HEK293 (cell line): ENCODE data around the gene RING1.

Experiments used
- CTCF ChIA-PET: fragments of 350-600 bp; formaldehyde crosslinking; extraction: SDS; loops from one replicate; lab custom pipeline; 2021; ENCODE audit warnings: antibody characterized with exemption; lab: Yijun Ruan, JAX
- POLR2A ChIA-PET: fragments of 300-600 bp; formaldehyde crosslinking; extraction: SDS; loops from one replicate; lab custom pipeline; 2020; ENCODE audit warnings: antibody characterized with exemption, inconsistent platforms; lab: Yijun Ruan, JAX
- H3K27ac ChIP-seq: fragments of 200-500 bp; sonication (Bioruptor generic); 2 replicates; pipeline ENCODE4 v1.5.1; 2014; ENCODE audit warnings: low read depth, low read length, control low read depth, inconsistent platforms; ENCODE audit errors: extremely low read depth
- H3K36me3 ChIP-seq, 2 experiments: fragments of 200-500 bp in 1 of 2; sonication (Bioruptor generic) in 1 of 2; 1 replicate in 1 of 2; 2 replicates in 1 of 2; pipeline ENCODE4 v1.5.1; 2014 to 2017; ENCODE audit warnings: inconsistent platforms in 2 of 2, low read length in 2 of 2; ENCODE audit not compliant: control insufficient read depth in 2 of 2, insufficient read depth in 1 of 2
- H3K4me1 ChIP-seq: fragments of 200-500 bp; sonication (Bioruptor generic); 2 replicates; pipeline ENCODE4 v1.5.1; 2014; ENCODE audit warnings: mild to moderate bottlenecking, low read length, inconsistent platforms; ENCODE audit not compliant: control insufficient read depth, insufficient read depth
- H3K4me3 ChIP-seq: 2 replicates; pipeline ENCODE4 v1.5.1; 2011; ENCODE audit warnings: low read depth, mild to moderate bottlenecking, control low read depth, low read length, moderate library complexity
- H3K9me3 ChIP-seq: fragments of 200-500 bp; sonication (Bioruptor generic); 2 replicates; pipeline ENCODE4 v1.5.1; 2014; ENCODE audit warnings: low read depth, low read length, inconsistent platforms; ENCODE audit not compliant: control insufficient read depth, insufficient read depth
- BCL11B ChIP-seq: fragments of 450-650 bp; formaldehyde crosslinking; IDR thresholded peaks from 2 replicates; pipeline ENCODE4 v1.5.1; 2016; ENCODE audit warnings: low read depth, missing biosample characterization, missing genetic modification characterization
- ELK4 ChIP-seq: IDR thresholded peaks from 2 replicates; pipeline ENCODE4 v1.6.1; 2011; ENCODE audit warnings: mild to moderate bottlenecking, low read depth, low read length, borderline replicate concordance
- FEZF1 ChIP-seq: fragments of 450-650 bp; formaldehyde crosslinking; IDR thresholded peaks from 2 replicates; pipeline ENCODE4 v1.5.1; 2016; ENCODE audit warnings: missing biosample characterization, missing genetic modification characterization
- HOXD13 ChIP-seq: sonication (generic); formaldehyde crosslinking; IDR thresholded peaks from 2 replicates; pipeline ENCODE4 v1.8.0; 2022; ENCODE audit warnings: missing genetic modification reagents, borderline replicate concordance
- KLF1 ChIP-seq: fragments of 450-650 bp; formaldehyde crosslinking; IDR thresholded peaks from 2 replicates; pipeline ENCODE4 v1.5.1; 2016; ENCODE audit warnings: missing biosample characterization, missing genetic modification characterization
- RBAK ChIP-seq: fragments of 450-650 bp; formaldehyde crosslinking; IDR thresholded peaks from 2 replicates; pipeline ENCODE4 v1.5.1; 2016; ENCODE audit warnings: missing biosample characterization, missing genetic modification characterization
- REST ChIP-seq: fragments of 450-650 bp; formaldehyde crosslinking; IDR thresholded peaks from 2 replicates; pipeline ENCODE4 v1.5.1; 2016; ENCODE audit warnings: missing biosample characterization, missing genetic modification characterization
- SP3 ChIP-seq: fragments of 450-650 bp; formaldehyde crosslinking; IDR thresholded peaks from 2 replicates; pipeline ENCODE4 v1.5.1; 2016; ENCODE audit warnings: missing biosample characterization, missing genetic modification characterization
- ZBTB44 ChIP-seq: fragments of 450-650 bp; IDR thresholded peaks from 2 replicates; pipeline ENCODE4 v1.5.1; 2018; ENCODE audit warnings: missing biosample characterization, mild to moderate bottlenecking, missing genetic modification characterization
- ZBTB8A ChIP-seq: fragments of 450-650 bp; formaldehyde crosslinking; IDR thresholded peaks from 2 replicates; pipeline ENCODE4 v1.5.1; 2016; ENCODE audit warnings: missing biosample characterization, missing genetic modification characterization
- ZNF10 ChIP-seq: fragments of 450-650 bp; formaldehyde crosslinking; IDR thresholded peaks from 2 replicates; pipeline ENCODE4 v1.5.1; 2017; ENCODE audit warnings: missing biosample characterization, missing genetic modification characterization
- ZNF121 ChIP-seq: fragments of 450-650 bp; formaldehyde crosslinking; IDR thresholded peaks from 2 replicates; pipeline ENCODE4 v1.5.1; 2016; ENCODE audit warnings: missing biosample characterization, missing genetic modification characterization
- ZNF239 ChIP-seq: fragments of 450-650 bp; formaldehyde crosslinking; IDR thresholded peaks from 2 replicates; pipeline ENCODE4 v1.5.1; 2016; ENCODE audit warnings: missing biosample characterization, missing genetic modification characterization
- ZNF26 ChIP-seq: fragments of 450-650 bp; formaldehyde crosslinking; IDR thresholded peaks from 2 replicates; pipeline ENCODE4 v1.5.1; 2016; ENCODE audit warnings: missing biosample characterization, missing genetic modification characterization
- ZNF274 ChIP-seq, 2 experiments: fragments of 200-500 bp in 1 of 2; fragments of 450-650 bp in 1 of 2; sonication (Bioruptor generic) in 1 of 2; formaldehyde crosslinking in 1 of 2; IDR thresholded peaks; 2 replicates each; pipeline versions ENCODE4 v1.5.1 to v1.6.1; 2014 to 2016; ENCODE audit warnings: borderline replicate concordance in 1 of 2, inconsistent platforms in 1 of 2, low read length in 1 of 2, missing biosample characterization in 1 of 2, missing genetic modification characterization in 1 of 2
- ZNF324 ChIP-seq: fragments of 450-650 bp; formaldehyde crosslinking; IDR thresholded peaks from 2 replicates; pipeline ENCODE4 v1.5.1; 2016; ENCODE audit warnings: missing biosample characterization, missing genetic modification characterization
- ZNF350 ChIP-seq: fragments of 450-650 bp; formaldehyde crosslinking; IDR thresholded peaks from 2 replicates; pipeline ENCODE4 v1.5.0; 2017; ENCODE audit warnings: missing biosample characterization, mild to moderate bottlenecking, missing genetic modification characterization
- ZNF423 ChIP-seq: fragments of 450-650 bp; formaldehyde crosslinking; IDR thresholded peaks from 2 replicates; pipeline ENCODE4 v1.5.1; 2016; ENCODE audit warnings: missing biosample characterization, missing genetic modification characterization
- ZNF624 ChIP-seq: fragments of 450-650 bp; formaldehyde crosslinking; IDR thresholded peaks from 2 replicates; pipeline ENCODE4 v1.5.1; 2017; ENCODE audit warnings: missing biosample characterization, missing genetic modification characterization
- ZNF704 ChIP-seq: fragments of 450-650 bp; formaldehyde crosslinking; IDR thresholded peaks from 2 replicates; pipeline ENCODE4 v1.5.1; 2016; ENCODE audit warnings: missing biosample characterization, missing genetic modification characterization
- ZNF747 ChIP-seq: fragments of 450-650 bp; formaldehyde crosslinking; IDR thresholded peaks from 2 replicates; pipeline ENCODE4 v1.5.1; 2016; ENCODE audit warnings: missing biosample characterization, missing genetic modification characterization
- ZSCAN30 ChIP-seq: fragments of 450-650 bp; IDR thresholded peaks from 2 replicates; pipeline ENCODE4 v1.5.1; 2018; ENCODE audit warnings: missing biosample characterization, mild to moderate bottlenecking, missing genetic modification characterization, moderate library complexity
- TF ChIP-seq, protein P1 (sequence below): fragments of 450-650 bp; formaldehyde crosslinking; conservative IDR thresholded peaks from 2 replicates; pipeline ENCODE4 v1.5.1; 2016; ENCODE audit warnings: low read depth, missing biosample characterization, missing genetic modification characterization

The RING1 gene

DNA sequence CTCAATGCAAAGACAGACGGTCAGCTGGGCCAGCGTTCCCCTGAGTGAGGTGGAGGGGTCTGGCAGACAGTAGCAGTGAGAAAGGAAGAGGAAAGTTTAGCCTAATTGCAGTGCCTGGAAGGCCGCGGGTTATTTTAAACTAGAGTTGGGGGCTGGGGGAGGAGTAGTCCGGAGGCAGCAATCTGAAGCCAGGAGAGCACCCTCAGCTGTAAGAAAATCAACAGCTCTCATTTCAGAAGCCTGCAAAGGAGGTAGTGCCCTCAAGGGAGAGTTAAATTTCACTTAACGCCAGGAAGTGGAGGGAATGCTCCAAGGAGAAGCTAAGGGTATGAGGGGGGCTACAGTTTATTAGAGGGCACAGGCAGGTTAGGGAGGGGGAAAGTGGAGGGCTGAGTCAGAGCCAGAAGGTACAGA lies 26.9 kb downstream of the RING1 start (continued):
- TF ChIP-seq, protein P1, sequence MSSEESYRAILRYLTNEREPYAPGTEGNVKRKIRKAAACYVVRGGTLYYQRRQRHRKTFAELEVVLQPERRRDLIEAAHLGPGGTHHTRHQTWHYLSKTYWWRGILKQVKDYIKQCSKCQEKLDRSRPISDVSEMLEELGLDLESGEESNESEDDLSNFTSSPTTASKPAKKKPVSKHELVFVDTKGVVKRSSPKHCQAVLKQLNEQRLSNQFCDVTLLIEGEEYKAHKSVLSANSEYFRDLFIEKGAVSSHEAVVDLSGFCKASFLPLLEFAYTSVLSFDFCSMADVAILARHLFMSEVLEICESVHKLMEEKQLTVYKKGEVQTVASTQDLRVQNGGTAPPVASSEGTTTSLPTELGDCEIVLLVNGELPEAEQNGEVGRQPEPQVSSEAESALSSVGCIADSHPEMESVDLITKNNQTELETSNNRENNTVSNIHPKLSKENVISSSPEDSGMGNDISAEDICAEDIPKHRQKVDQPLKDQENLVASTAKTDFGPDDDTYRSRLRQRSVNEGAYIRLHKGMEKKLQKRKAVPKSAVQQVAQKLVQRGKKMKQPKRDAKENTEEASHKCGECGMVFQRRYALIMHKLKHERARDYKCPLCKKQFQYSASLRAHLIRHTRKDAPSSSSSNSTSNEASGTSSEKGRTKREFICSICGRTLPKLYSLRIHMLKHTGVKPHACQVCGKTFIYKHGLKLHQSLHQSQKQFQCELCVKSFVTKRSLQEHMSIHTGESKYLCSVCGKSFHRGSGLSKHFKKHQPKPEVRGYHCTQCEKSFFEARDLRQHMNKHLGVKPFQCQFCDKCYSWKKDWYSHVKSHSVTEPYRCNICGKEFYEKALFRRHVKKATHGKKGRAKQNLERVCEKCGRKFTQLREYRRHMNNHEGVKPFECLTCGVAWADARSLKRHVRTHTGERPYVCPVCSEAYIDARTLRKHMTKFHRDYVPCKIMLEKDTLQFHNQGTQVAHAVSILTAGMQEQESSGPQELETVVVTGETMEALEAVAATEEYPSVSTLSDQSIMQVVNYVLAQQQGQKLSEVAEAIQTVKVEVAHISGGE (tag by site-specific recombination) = no peak
- no peak for TF ChIP-seq ZNF274 (IDR thresholded peaks at IDR 0.05; ENCODE audit: low read length)
- no peak for TF ChIP-seq ZNF274 (tag by site-specific recombination; IDR thresholded peaks at IDR 0.05; ENCODE audit: borderline replicate concordance)
- TF ChIP-seq ZNF10 (tag by site-specific recombination) = no peak
- TF ChIP-seq ZNF239 (tag by site-specific recombination) = no peak
- no peak for TF ChIP-seq ZNF747
- no peak for TF ChIP-seq ZBTB44 (tag by site-specific recombination)
- TF ChIP-seq ZBTB8A (tag by site-specific recombination) = no peak
- no peak for TF ChIP-seq FEZF1
- TF ChIP-seq REST (tag by site-specific recombination) = no peak
- TF ChIP-seq ZNF121 (tag by site-specific recombination) = no peak
- TF ChIP-seq KLF1 (tag by site-specific recombination) = no peak
- TF ChIP-seq ZNF423 = peak; percentile 21; the same call in 1 of the 2 replicates
- no peak for TF ChIP-seq ZNF350 (tag by site-specific recombination)
- no peak for TF ChIP-seq ZSCAN30 (tag by site-specific recombination)
- no peak for TF ChIP-seq ZNF624 (tag by site-specific recombination)
- TF ChIP-seq SP3 (tag by site-specific recombination) = no peak
- no peak for TF ChIP-seq BCL11B
- TF ChIP-seq, all 188 proteins: peak for 7

GRCh38 chr6:33236328-33236727 lies 28.0 kb downstream of the RING1 start:
- ChIA-PET CTCF (interaction anchor here (0.6 to 2.8 kb wide), 4 partner anchors 12 to 110 kb away, joined by 3 to 12 read pairs (median 4); no protein-coding TSS in a partner anchor), POLR2A (interaction anchor here (0.7 to 0.9 kb wide), 2 partner anchors 8 to 10 kb away, joined by 3 to 7 read pairs; no protein-coding TSS in a partner anchor)
- no peaks in the 10 kb centered on the region for H3K9me3 ChIP-seq
- H3K4me3 ChIP-seq = no peak overlapping the region
- H3K36me3 ChIP-seq = no peaks in the 10 kb centered on the region
- TF ChIP-seq RBAK (tag by site-specific recombination) = no peak
- no peak for TF ChIP-seq ELK4
- no peak for TF ChIP-seq ZNF26 (tag by site-specific recombination)
- no peak for TF ChIP-seq ZNF324 (tag by site-specific recombination)
- TF ChIP-seq ZNF704 (tag by site-specific recombination) = no peak
- no peak for TF ChIP-seq HOXD13 (CRISPR knock-in tag)
- H3K27ac ChIP-seq = no peak overlapping the region
- peaks cover 6% of the 10 kb centered on the region for H3K4me1 ChIP-seq
